Omental fat pad (tissue), 4 donors: ENCODE measurements around the gene PGBD2. TPM values are rescaled to one million over a fixed set of nuclear protein-coding genes. Genes with fewer than 3 reads are reported as not detected.

ENCODE experiments used
- ATAC-seq: fragments of 150-250 bp; one replicate; pipeline ENCODE4 v1.9.1; 2016; ENCODE audit warnings: mild to moderate bottlenecking, moderate library complexity; ENCODE audit not compliant: low FRiP score
- DNase-seq: peaks from one replicate; pipeline ENCODE4 v3.0.0-alpha.2; 2019; ENCODE audit warnings: low spot score
- total RNA-seq, 4 donors: library from RNA; depleted of rRNA; stranded (reverse); fragments of >200 nt; gene quantifications; one replicate each; pipeline ENCODE4 v1.1.0, GENCODE V29; 2016
- TF ChIP-seq, protein P1 (sequence below), 3 donors: fragments of 450-650 bp; IDR thresholded peaks; one replicate each; pipeline ENCODE4 v1.5.1; 2016 to 2017; ENCODE audit warnings: antibody characterized with exemption in 3 of 3, mild to moderate bottlenecking in 3 of 3, moderate library complexity in 2 of 3

Gene PGBD2
- total RNA-seq, 4 donors from 2014 or later: 2.6 to 5.6 (median 4.3) TPM

DNA sequence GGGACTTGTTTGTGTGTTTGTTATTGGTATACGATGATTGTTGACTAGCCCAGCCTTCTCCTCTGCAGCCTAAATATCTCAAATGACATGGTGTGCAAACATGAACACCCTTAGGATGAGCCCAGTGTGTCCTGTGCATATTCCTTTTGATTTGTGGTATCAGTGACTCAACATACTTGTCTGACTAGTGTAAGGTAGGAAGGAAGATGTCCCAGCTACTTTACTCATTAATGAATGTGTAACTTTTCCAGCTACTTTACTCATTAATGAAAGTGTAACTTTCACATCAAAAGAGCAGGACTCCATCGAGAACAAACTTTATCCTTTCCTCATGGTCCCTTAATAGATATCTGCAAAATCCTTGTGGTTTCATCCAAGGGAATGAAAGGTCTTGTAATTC, 44.4 kb upstream of the PGBD2 start:
- DNase-seq (no peak), ATAC-seq (no peak)
- TF ChIP-seq, protein P1, sequence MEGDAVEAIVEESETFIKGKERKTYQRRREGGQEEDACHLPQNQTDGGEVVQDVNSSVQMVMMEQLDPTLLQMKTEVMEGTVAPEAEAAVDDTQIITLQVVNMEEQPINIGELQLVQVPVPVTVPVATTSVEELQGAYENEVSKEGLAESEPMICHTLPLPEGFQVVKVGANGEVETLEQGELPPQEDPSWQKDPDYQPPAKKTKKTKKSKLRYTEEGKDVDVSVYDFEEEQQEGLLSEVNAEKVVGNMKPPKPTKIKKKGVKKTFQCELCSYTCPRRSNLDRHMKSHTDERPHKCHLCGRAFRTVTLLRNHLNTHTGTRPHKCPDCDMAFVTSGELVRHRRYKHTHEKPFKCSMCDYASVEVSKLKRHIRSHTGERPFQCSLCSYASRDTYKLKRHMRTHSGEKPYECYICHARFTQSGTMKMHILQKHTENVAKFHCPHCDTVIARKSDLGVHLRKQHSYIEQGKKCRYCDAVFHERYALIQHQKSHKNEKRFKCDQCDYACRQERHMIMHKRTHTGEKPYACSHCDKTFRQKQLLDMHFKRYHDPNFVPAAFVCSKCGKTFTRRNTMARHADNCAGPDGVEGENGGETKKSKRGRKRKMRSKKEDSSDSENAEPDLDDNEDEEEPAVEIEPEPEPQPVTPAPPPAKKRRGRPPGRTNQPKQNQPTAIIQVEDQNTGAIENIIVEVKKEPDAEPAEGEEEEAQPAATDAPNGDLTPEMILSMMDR (IDR thresholded peaks at IDR 0.05): no peak

DNA sequence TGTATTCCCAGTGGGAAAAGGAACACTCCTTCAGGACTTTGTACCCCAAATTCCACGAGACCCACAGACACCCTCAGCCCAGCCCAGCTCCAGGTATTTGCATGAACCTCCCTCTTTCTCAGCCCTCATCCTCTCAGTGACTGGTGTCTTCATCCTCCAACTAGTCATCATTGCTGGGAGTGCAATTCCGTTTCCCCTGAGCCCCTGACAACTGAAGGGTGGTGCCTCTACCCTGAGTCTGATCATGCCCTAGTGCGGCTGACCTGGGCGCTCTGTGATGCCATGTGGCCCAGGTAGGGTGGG, 43.4 kb upstream of the PGBD2 start:
- no peak for ATAC-seq
- TF ChIP-seq, protein P1 (IDR thresholded peaks at IDR 0.05): no peak
- no peak for DNase-seq

DNA sequence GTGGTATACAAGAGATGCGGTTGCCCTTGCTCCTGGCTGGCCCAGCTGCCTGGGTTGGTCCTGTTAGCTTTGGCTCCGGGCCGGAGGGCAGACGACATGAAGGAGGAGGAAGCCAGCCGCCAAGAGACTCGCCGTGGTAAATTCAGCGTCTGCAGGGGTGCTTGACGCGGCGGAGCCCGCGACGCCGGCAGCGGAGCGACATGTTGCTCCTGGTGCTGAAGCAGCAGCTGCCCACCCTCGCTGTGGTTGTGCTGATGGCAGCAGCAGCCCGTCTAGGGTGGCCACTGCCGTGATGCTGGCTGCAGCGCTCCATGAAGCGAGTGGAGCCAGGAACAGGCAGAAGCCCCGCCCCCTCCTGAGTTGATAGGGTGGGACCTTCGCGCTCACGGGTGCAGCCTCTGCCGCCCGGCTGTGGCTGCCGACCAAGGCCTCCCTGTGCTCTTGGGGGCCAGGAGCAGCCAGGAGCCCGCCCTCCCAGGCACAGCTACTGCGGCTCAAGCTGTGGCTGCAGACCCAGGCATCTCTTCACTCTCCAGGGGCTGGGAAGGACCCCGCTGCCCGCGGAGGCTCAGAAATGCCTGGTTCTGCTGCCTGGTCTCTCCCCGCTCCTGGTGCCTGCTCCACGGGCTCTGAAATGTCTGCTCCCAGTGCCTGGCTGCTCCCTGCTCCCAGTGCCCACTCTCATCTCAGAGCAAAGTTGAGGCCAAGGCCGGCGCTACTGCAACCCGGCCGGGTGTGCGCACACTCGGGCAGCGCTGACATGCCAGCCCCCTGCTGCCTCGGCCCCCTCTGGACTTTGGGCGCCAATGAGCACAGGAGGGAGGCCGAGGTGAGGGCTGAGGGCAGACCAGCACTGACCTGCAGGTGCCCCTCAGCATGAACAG, 42.8 kb upstream of the PGBD2 start:
- ATAC-seq: peak; percentile 72
- DNase-seq: peak; percentile 74
- TF ChIP-seq, protein P1 (IDR thresholded peaks at IDR 0.05): no peak

DNA sequence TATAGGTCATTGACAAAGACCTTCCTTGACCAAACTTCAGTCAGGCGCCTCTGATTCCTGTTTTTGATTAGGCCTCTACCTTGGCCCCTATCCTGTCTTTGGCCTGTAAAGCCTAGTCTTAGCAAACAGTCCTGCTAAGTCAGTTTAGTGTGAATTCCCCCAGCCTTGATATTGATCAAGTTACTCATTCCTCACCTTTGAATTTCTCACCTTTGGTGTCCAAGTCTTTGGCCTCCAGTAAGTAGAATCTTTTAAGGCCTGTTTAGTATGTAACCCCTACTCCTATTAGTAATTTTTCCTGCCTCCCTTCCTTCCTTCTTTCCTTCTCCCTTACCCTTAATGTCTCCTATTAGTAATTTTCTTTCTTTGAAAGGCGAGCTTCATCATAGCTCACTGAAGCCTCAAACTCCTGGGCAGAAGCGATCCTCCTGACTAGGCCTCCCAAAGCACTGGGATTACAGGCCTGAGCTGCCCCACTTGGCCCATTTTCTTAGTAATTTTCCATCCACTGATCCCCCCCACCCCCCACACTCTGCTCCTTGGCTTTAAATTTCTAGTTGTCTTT, 34.1 kb upstream of the PGBD2 start:
- no peak for DNase-seq
- TF ChIP-seq, protein P1 (IDR thresholded peaks at IDR 0.05): no peak
- ATAC-seq: no peak

DNA sequence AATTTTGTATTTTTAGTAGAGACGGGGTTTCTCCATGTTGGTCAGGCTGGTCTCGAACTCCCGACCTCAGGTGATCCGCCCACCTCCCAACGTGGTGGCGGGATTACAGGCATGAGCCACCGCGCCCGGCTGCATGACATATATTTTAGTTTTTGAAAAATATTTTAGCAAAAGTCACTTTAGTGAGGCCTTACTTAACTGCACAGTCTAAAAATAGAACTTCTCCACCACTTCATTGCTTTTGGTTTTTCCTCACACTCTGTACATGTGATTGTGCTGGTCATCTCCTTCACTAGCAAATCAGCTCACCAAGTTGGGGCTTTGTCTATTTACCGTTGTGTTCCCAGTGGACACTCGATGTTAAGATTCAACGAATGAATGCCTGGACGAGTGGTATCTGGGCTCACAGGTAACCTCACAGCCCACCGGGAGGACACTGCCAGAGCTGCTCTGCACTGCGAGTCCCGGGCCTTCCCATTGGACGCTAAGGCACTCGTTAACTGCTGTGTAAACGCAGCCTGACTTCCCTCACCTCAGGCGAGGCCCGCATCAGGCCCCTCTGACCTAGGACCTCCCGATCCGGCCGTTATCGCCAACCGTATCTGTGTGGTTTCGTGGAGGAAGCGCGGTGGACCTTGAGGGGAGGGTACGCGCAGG, 33.2 kb upstream of the PGBD2 start:
- TF ChIP-seq, protein P1 (IDR thresholded peaks at IDR 0.05): no peak
- DNase-seq (no peak), ATAC-seq (peak; percentile 81)

DNA sequence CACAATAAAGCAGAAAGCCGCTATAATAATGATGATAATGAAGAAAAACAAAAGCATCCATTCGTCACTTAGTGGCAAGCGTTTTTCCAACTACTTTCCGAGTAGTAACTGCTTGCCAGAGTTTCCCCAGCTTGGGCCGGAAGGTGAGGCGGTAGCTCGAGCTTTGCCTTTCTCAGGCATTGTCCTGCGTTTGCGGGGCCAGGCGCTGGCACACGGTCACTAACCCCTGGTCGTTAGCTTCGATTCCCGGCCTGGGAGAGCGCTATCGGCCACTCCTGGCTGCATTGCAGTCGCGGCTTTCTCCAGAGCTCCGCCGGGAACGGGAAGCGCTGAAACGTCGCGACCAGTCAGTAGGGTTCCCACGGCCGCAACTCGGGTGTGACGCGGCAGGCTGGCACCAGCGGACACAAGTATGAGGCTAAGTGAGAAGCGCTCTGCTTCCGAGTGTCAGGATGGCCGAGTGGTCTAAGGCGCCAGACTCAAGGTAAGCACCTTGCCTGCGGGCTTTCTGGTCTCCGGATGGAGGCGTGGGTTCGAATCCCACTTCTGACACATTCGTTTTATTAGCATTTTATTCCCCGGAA, 32.5 kb upstream of the PGBD2 start:
- ATAC-seq (peak; percentile 95), DNase-seq (peak; percentile 95)
- TF ChIP-seq, protein P1 (IDR thresholded peaks at IDR 0.05): no peak
